Esophagus mucosa (tissue), 1 donor: Measurements from ENCODE around the gene TPI1. TPM values are rescaled to one million over a fixed set of nuclear protein-coding genes. Genes with fewer than 3 reads are reported as not detected.
A peak's percentile ranks its signal among the peaks of the same experiment; 100 is the strongest.

Source experiments
- ATAC-seq: fragments of 200-7000 bp; cut with Tn5 transposase; one replicate; pipeline ENCODE4 v1.9.1; 2020
- total RNA-seq: library from RNA; stranded (reverse); gene quantifications from one replicate; pipeline ENCODE4 v1.2.4, GENCODE V29; 2023
- donor health status: DM: yes; HTN: yes; CAD: no.

TPI1 gene
- 629 TPM for total RNA-seq

DNA sequence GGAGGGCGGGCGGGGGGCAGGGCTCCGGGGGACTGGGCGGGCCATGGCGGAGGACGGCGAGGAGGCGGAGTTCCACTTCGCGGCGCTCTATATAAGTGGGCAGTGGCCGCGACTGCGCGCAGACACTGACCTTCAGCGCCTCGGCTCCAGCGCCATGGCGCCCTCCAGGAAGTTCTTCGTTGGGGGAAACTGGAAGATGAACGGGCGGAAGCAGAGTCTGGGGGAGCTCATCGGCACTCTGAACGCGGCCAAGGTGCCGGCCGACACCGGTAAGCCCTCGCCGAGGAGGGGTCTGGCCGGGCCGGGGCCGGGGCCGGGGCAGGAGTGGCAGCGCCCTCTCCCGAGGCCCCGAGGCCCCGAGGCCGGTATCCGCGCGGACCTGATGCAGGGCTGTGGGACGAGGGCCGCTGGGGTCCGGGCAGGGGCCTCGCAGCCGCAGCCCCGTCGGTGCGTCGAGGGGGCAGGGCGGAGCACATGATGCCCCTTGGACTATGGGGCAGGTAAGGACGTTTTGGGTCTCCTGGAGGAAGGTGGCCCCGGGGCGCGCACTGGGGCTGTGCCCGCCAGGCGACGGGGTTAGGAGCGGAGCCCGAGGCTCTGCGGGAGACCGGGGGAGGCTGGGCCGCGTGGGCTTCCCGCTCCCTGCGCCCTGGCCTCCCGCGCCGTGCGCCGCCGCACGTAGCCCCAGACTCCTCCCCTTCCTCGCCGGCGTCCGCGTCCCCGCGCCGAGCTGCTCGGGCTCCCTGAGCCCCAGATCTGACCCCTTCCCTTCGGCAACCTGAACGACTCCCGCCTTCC lies at the start of gene TPI1:
Gene TPI1, plus strand, starts transcription at position 119 of the 798 bp plus-strand sequence. Its CDS starts 36 bp downstream, at position 155.
- peak; percentile 80 for ATAC-seq

DNA sequence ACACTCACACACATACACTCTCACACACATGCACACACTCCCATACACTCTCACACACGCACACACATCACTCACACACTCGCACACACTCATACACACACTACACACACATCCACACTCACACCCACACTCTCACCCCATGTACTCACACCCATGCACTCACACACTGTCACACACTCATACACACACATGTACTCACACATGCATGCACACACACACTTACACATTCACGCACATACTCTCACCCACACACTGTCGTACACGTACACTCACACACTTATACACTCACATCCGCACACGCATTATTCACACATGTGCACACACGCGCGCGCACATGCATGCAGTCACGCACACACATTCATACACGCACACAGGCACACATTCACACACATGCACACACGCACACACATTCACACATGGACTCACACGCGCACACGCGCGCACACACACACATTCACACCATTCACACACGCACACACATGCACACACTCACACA lies 49.6 kb upstream of the TPI1 start:
- no peak for ATAC-seq

DNA sequence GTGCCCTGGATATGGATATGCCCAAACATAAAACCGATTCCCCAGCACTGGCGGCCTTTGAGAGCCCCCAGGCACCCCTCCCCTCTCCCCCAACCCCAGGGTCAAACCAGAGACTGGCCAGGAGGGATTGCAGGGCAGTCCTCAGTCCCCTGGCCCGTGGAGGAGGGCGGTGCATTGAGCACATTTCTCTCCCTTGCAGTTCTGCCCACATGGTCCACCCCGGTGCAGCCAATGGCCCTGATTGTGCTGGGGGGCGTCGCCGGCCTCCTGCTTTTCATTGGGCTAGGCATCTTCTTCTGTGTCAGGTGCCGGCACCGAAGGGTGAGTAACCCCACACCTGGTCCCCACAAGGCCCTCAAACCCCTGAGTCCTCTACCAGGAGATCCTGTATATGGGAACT lies 49.1 kb upstream of the TPI1 start:
- no peak for ATAC-seq

DNA sequence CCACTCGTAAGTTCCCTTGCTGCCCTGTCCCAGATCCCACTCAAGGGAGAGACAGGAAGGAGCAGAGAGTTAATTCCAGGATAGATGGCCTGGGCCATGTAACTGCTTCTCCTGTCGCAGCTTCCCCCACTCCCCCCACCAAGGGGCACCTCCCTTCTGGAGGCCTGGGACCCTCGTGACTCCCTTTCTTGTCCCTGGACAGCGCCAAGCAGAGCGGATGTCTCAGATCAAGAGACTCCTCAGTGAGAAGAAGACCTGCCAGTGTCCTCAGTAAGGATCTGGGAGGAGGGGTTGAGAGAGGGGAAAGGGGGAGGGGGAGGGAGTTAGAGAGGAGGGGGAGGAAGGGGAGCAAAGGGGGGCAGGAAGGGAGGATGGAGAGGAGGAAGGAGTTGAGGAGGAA lies 48.7 kb upstream of the TPI1 start:
- no peak for ATAC-seq

DNA sequence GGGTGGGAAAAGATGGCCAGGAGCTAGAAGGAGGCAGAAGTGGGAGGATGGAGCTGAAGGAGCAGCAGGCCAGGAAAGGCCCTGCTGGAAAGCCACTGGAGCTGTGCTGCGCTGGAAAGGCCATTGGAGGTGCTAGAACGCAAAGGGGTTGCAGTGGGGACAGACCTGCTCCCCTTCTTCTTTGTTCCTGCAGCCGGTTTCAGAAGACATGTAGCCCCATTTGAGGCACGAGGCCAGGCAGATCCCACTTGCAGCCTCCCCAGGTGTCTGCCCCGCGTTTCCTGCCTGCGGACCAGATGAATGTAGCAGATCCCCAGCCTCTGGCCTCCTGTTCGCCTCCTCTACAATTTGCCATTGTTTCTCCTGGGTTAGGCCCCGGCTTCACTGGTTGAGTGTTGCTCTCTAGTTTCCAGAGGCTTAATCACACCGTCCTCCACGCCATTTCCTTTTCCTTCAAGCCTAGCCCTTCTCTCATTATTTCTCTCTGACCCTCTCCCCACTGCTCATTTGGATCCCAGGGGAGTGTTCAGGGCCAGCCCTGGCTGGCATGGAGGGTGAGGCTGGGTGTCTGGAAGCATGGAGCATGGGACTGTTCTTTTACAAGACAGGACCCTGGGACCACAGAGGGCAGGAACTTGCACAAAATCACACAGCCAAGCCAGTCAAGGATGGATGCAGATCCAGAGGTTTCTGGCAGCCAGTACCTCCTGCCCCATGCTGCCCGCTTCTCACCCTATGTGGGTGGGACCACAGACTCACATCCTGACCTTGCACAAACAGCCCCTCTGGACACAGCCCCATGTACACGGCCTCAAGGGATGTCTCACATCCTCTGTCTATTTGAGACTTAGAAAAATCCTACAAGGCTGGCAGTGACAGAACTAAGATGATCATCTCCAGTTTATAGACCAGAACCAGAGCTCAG lies 48.0 kb upstream of the TPI1 start:
- no peak for ATAC-seq

DNA sequence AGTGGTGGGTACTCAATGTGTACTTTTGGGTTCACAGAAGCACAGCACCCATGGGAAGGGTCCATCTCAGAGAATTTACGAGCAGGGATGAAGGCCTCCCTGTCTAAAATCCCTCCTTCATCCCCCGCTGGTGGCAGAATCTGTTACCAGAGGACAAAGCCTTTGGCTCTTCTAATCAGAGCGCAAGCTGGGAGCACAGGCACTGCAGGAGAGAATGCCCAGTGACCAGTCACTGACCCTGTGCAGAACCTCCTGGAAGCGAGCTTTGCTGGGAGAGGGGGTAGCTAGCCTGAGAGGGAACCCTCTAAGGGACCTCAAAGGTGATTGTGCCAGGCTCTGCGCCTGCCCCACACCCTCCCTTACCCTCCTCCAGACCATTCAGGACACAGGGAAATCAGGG lies 47.2 kb upstream of the TPI1 start:
- no peak for ATAC-seq

DNA sequence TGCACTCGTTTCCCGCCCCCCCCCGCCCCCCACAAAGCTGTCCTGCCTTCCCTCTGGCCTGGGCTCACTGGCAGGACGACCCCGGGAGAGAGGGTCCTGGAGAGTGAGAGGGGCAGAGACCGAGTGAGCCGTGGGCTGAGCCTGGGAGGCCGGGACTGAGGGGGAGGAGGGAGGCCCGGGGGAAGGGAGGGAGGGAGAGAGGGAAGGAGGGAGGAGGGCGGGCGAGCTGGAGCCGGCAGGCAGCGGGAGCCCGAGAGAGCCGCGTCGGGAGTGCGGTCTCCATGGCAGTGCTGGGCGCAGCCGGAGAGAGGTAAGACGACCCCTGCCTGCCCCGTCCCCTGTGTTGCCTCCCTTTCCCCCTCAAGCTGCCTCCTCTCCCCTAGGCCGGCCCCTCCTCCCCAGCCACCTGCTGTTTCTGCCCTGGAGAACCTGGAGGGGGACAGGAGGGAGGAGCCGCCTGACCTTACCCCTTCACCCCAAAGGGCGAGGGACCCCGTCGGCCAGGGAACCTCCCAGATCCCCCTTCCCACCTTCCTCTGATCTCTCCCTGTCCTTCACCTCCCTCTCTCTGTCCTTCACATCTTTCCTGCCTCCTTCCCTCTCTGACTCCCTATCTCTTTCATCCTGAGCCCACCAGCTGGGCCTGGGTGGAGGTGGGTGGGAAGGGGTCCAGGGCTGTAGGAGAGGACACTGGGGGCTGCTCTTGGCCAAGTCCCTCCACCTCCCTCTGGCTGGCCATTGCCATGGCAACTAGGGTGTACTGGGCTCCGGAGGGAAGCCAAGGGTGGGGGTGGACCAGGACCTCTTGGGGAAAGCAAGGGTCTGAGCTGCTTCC lies 45.5 kb upstream of the TPI1 start, which contains the start of gene GPR162:
Gene GPR162, plus strand, starts transcription at position 231 of the 835 bp plus-strand sequence. CDS start 2,078 bp downstream, outside the sequence.
- no peak for ATAC-seq

DNA sequence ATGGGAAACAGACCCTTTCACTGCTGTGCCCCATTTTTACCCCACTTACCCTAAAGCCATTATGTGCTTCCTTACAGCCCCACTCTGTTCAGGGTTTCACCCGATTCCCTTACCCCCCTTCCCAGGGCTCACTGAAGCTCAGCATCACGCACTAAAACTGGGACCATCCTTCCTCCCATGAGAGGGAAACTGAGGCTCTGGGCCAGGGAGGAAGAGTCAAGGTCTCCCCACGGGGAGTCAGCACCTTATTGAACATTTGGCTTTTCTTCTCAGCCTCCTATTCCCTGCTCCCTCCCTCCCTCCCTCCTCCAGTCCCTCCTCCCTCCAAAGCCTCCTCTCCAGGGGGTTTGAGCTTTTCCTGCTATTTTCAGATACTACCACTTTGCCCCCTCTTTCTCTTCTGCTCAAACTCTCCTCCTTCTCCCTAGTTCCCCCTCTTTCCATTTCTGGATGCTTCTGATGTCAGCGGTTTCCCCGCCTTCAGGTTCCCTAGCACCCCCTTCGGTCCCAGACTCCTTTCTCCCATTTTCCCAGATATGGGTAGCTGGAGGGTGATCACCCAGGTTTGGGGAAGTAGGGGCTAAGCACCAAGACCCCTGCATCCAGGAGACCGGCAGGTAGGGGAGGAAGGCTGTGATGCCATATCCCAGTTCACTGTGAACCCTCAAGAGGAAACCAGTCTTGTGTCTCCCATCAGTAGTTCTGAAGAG lies 44.8 kb upstream of the TPI1 start:
- ATAC-seq: no peak

DNA sequence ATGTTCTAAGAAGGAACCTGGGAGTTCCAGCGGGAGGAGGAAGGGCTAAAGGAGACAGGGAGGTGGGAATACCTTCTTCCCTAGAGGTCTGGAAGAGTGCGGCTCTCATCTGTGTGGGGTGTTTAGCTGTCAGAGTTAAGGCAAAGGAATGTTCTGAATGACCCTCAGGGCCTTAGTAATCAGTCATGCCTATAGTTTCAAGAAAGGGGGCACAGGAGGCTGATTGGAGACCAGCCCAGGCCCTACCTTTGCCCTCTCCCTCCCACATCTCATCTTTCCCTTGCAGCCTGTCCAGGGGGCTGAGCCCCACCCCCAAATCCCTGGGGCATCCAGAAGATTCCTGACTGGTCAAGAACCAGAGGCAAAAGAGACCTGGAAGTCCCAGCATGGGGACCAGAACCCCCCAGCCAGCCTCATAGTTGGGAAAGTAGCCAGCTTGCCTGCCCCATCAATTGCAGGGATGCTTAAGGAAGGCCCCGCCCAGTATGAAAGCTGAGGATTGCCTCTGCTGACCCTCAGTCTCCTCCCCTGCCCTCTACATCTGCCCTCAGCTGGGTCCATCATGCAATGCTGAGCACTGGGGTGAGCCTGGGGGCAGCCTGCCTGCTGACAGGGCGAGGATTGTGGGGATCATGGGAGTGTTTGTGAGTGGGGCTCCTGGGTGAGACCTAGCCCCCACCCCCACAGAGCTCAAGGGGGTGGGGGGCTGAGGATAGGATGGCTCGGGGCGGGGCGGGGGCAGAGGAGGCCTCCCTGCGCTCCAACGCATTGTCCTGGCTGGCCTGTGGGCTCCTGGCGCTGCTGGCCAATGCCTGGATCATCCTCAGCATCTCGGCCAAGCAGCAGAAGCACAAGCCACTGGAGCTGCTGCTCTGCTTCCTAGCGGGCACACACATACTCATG lies 43.9 kb upstream of the TPI1 start:
- ATAC-seq: no peak

DNA sequence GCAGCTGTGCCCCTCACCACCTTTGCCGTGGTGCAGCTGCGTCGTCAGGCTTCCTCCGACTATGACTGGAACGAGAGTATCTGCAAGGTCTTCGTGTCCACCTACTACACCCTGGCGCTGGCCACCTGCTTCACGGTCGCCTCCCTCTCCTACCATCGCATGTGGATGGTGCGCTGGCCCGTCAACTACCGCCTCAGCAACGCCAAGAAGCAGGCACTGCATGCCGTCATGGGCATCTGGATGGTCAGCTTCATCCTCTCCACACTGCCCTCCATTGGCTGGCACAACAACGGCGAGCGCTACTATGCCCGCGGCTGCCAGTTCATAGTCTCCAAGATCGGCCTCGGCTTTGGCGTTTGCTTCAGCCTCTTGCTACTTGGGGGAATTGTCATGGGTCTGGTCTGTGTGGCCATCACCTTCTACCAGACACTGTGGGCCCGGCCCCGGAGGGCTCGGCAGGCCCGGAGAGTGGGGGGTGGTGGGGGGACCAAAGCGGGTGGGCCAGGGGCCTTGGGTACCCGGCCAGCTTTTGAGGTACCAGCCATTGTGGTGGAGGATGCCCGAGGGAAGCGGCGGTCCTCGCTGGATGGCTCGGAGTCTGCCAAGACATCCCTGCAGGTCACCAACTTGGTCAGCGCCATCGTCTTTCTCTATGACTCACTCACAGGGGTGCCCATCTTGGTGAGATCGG lies 43.1 kb upstream of the TPI1 start:
- no peak for ATAC-seq

DNA sequence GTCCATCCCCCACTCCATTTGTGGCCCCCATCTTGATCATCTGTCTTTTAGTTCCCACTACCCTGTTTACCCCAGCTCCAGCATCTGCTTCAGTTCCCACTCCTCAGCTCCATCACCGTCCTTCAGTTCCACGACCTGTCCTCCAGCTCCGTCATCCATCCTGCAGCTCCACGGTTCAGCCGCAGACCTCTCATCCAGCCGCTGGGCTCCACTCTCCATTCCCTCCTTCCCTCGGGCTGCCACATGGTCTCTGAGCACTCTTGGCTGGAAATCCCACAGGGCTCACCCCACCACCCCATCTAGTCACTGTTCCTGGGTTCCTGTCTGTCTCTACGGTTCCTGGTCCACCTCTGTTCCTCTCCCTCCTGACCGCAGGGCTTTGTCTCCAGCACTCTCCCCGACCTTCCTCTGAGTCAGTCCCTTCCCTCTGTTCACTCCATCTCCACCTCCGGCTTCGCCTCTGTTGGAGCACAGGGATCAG lies 42.4 kb upstream of the TPI1 start:
- ATAC-seq: no peak

DNA sequence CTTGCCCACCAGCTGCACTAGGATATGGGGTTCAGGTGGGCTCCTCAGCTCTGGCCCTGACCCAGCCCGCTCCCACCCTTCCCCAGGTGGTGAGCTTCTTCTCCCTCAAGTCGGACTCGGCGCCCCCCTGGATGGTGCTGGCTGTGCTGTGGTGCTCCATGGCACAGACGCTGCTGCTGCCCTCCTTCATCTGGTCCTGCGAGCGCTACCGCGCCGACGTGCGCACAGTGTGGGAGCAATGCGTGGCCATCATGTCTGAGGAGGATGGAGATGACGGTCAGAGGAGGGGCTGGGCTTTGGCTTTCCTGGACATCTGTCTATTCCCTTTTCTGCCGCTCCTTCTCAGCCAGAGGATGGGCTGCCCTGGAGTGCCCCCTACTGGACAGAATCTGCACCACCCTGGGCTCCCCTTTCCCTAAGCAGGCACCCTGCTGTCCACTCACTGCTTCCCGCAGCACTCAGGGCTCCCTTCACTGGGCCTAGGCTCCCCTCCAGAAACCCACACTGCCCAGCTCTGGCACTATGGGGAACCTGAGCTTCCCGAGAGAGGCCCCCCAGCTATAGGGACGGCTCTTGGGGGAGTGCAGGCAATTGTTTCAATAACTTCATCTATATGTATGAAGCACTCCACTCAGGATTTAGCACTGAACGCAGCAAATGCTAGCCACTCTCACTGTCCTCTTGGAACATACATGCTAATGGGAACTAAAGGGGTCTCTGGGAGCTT lies 41.8 kb upstream of the TPI1 start:
- peak; percentile 78 for ATAC-seq

DNA sequence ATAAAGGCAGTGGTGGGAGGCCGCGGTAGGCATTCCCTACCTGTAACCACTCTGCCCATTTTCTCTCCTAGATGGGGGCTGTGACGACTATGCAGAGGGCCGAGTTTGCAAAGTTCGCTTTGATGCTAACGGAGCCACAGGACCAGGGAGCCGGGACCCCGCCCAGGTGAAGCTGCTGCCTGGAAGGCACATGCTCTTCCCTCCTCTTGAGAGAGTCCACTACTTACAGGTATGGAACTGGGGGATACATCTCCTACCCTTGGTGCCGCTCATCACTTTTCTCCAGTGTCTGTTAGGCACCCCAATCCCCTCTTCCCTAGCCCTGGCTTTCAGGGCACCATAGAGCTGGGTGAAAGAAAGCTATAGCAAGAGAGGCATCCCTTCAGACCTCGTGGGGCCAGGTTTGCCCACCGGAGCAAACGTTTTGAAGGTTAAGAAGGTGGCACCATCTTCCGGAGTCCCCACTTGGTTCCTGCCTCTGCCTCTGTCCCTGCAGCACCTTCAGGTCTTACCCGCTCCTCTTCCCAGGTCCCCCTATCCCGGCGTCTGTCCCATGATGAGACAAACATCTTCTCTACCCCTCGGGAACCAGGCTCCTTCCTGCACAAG lies 41.1 kb upstream of the TPI1 start:
- ATAC-seq: no peak

DNA sequence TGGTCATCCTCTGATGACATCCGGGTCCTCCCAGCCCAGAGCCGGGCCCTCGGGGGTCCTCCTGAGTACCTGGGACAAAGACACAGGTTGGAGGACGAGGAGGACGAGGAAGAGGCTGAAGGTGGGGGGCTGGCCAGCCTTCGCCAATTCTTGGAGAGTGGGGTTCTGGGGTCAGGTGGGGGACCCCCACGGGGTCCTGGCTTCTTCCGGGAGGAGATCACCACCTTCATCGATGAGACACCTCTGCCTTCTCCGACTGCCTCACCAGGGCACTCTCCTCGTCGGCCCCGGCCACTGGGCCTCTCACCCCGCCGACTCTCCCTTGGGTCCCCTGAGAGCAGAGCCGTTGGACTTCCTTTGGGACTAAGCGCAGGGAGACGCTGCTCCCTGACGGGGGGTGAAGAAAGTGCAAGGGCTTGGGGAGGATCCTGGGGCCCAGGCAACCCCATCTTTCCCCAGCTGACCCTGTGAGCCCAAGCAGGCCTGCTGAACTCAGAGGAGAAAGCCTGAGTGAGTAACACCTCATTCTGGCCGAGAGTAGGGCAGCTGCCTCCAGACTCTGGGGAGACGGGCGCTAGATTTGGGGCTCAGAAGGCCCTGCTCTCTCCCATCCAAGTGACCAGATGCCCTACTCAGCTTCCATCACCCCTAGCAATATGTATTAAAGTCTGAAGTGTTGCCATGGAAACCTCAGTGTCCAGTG lies 40.4 kb upstream of the TPI1 start:
- no peak for ATAC-seq

DNA sequence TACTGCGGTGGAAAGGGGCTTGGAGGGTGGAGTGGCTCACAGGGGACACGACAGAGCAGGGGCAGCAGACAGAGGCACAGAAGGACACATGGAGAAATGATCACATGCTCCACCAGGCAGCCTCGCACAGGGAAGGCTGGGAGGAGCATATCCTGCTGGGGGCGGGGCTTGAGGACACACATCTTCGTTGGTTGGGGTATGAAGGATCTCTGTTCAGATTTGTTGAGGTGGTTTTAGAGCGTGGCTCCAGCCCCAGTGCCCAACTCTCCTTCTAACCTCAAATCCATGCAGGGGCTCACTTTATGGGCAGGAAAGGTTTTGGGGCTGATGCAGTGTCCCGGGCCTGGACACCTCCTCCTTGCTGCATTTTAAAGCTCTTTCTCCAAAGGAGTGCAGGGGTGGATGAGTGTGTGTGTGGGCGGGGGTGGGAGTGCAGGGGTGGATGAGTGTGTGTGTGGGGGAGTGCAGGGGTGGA lies 39.9 kb upstream of the TPI1 start:
- peak; percentile 14 for ATAC-seq

DNA sequence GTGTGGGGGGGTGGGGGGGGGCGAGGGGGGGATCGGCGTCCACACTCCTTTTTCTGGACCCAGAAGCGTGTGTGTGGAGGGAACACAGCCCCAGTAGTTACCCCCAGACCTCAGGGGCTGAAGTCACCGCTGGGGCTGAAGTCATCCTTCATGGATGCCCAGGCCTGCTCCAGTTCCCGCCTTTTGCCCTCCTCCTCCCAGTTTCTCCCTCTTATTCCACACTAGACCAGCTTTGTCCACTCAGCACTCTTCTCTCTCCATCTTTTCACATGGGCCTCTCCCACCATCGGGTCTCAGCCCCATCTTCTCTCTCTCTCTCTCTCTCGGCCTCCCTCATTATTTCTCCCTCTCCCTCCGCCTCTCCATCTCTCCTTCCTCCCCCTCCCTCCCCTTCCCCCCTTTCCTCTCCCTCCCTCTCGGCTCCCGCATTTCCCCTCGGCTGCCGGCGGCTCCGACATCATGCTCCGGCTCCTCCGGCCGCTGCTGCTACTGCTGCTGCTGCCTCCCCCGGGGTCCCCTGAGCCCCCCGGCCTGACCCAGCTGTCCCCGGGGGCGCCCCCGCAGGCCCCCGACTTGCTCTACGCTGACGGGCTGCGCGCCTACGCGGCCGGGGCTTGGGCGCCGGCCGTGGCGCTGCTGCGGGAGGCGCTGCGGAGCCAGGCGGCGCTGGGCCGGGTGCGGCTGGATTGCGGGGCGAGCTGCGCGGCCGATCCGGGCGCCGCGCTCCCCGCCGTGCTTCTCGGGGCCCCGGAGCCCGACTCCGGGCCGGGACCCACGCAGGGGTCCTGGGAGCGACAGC lies 39.1 kb upstream of the TPI1 start, which contains the start of gene P3H3:
Gene P3H3, plus strand, starts transcription at position 426 of the 799 bp plus-strand sequence. Its CDS starts 34 bp downstream, at position 460.
- ATAC-seq: no peak
